Gastroesophageal sphincter (tissue), 4 donors: ENCODE results near the gene TTLL13. TPM values are rescaled to one million over a fixed set of nuclear protein-coding genes. Genes with fewer than 3 reads are reported as not detected.

Experiments used
- ATAC-seq: fragments of 150-250 bp; one replicate; pipeline ENCODE4 v1.9.1; 2016; ENCODE audit warnings: mild to moderate bottlenecking, moderate library complexity
- H3K27ac ChIP-seq, 4 donors: fragments of 200-600 bp; sonication (generic) in 3 of 4; 1 replicate in 3 of 4; 2 replicates in 1 of 4; pipeline ENCODE4 v1.5.1; 2016 to 2019
- H3K27me3 ChIP-seq: fragments of 200-600 bp; sonication (generic); one replicate; pipeline ENCODE4 v1.5.1; 2019
- H3K36me3 ChIP-seq, 2 donors: fragments of 200-600 bp; sonication (generic); one replicate each; pipeline ENCODE4 v1.5.1; 2019; ENCODE audit warnings: control low read depth in 1 of 2
- H3K4me1 ChIP-seq, 3 donors: fragments of 200-600 bp; sonication (generic); 1 replicate in 2 of 3; 2 replicates in 1 of 3; pipeline ENCODE4 v1.5.1; 2016 to 2019; ENCODE audit warnings: control low read depth in 2 of 3
- H3K4me3 ChIP-seq, 2 donors: fragments of 200-600 bp; sonication (generic); one replicate each; pipeline ENCODE4 v1.5.1; 2019; ENCODE audit warnings: mild to moderate bottlenecking in 1 of 2, moderate library complexity in 1 of 2
- H3K9me3 ChIP-seq, 3 donors: fragments of 200-600 bp; sonication (generic); one replicate each; pipeline ENCODE4 v1.5.1; 2017 to 2019; ENCODE audit warnings: control low read depth in 2 of 3
- CTCF ChIP-seq, 4 experiments: fragments of 200-600 bp in 2 of 4; fragments of 450-650 bp in 2 of 4; sonication (generic) in 1 of 4; IDR thresholded peaks; one replicate each; pipeline ENCODE4 v1.5.1; 2017 to 2019; ENCODE audit warnings: antibody characterized with exemption in 4 of 4, mild to moderate bottlenecking in 2 of 4, moderate library complexity in 2 of 4
- EP300 ChIP-seq: sonication (generic); formaldehyde crosslinking; IDR thresholded peaks from one replicate; pipeline ENCODE4 v1.6.1; 2017; ENCODE audit warnings: antibody characterized with exemption, mild to moderate bottlenecking
- POLR2A ChIP-seq, 2 donors: fragments of 450-650 bp; IDR thresholded peaks; one replicate each; pipeline ENCODE4 v1.6.1; 2017; ENCODE audit warnings: antibody characterized with exemption in 2 of 2, mild to moderate bottlenecking in 2 of 2, moderate library complexity in 1 of 2
- POLR2AphosphoS5 ChIP-seq: sonication (generic); formaldehyde crosslinking; IDR thresholded peaks from one replicate; pipeline ENCODE4 v1.6.1; 2017; ENCODE audit warnings: antibody characterized with exemption
- WGBS, 2 donors: methylation state at CpG; one replicate each; pipeline ENCODE4 v1.1.5; 2018; ENCODE audit warnings: low coverage in 1 of 2; 5-methylcytosine and 5-hydroxymethylcytosine counted together
- total RNA-seq, 4 donors: library from RNA; depleted of rRNA; stranded (reverse); fragments of >200 nt; gene quantifications; one replicate each; pipeline ENCODE4 v1.1.0, GENCODE V29; 2016

TTLL13 gene
- total RNA-seq, 4 donors from 2014 or later: 0.54 TPM; not detected in 3

- ATAC-seq: no peak
- Histone ChIP-seq H3K9me3 (no peaks in the 10 kb centered on the region), H3K27me3 (no peaks in the 10 kb centered on the region), H3K27ac (peak overlapping the region in 3 of 4 donors; percentile 6 to 92 (median 19)), H3K4me3 (peak overlapping the region in 1 of 2 donors; percentile 92), H3K36me3 (peaks cover 0 to 26% of the 10 kb centered on the region in 2 donors), H3K4me1 (peaks cover 0 to 76% (median 16%) of the 10 kb centered on the region in 3 donors)
- 84 to 100% methylated on average over 3 of the region's 7 CpGs for WGBS, 2 donors
- TF ChIP-seq POLR2AphosphoS5 (no peak), CTCF (IDR thresholded peaks at IDR 0.05) (no peak), EP300 (no peak), POLR2A (IDR thresholded peaks at IDR 0.05) (no peak)
Measured at GRCh38 chr15:90203473-90203872, 45.9 kb upstream of the TTLL13 start.

GRCh38 chr15:90203922-90204321, 45.4 kb upstream of the TTLL13 start:
- Histone ChIP-seq H3K27ac (peak overlapping the region in 3 of 4 donors; percentile 6 to 92 (median 19)), H3K27me3 (no peaks in the 10 kb centered on the region), H3K4me3 (peak overlapping the region in 1 of 2 donors; percentile 92), H3K9me3 (no peaks in the 10 kb centered on the region), H3K36me3 (peaks cover 0 to 27% of the 10 kb centered on the region in 2 donors), H3K4me1 (peaks cover 0 to 72% (median 16%) of the 10 kb centered on the region in 3 donors)
- ATAC-seq: no peak
- TF ChIP-seq POLR2AphosphoS5 (no peak), POLR2A (IDR thresholded peaks at IDR 0.05) (no peak), CTCF (IDR thresholded peaks at IDR 0.05) (no peak), EP300 (no peak)
- WGBS, 2 donors: 44 to 60% methylated on average over 2 to 5 of the region's 8 CpGs

- Histone ChIP-seq H3K27me3 (no peaks in the 10 kb centered on the region), H3K4me1 (peaks cover 0 to 67% (median 16%) of the 10 kb centered on the region in 3 donors), H3K36me3 (peaks cover 0 to 39% of the 10 kb centered on the region in 2 donors), H3K4me3 (no peak overlapping the region), H3K27ac (peak overlapping the region in 2 of 4 donors; percentile 19 to 31), H3K9me3 (no peaks in the 10 kb centered on the region)
- WGBS, 2 donors: no CpG with 5 or more reads among the region's 10 CpGs
- ATAC-seq: no peak
- TF ChIP-seq POLR2A (IDR thresholded peaks at IDR 0.05) (no peak), EP300 (no peak), CTCF (IDR thresholded peaks at IDR 0.05) (no peak), POLR2AphosphoS5 (no peak)
Measured at GRCh38 chr15:90205050-90205848, 44.1 kb upstream of the TTLL13 start.

GRCh38 chr15:90205886-90206285, 43.5 kb upstream of the TTLL13 start:
- H3K4me1 ChIP-seq: peaks cover 0 to 67% (median 17%) of the 10 kb centered on the region in 3 donors
- TF ChIP-seq POLR2AphosphoS5: no peak
- TF ChIP-seq POLR2A (IDR thresholded peaks at IDR 0.05): no peak
- TF ChIP-seq CTCF (IDR thresholded peaks at IDR 0.05): no peak

GRCh38 chr15:90207252-90207651, 42.1 kb upstream of the TTLL13 start:
- no peak overlapping the region for H3K4me3 ChIP-seq
- H3K27me3 ChIP-seq: no peaks in the 10 kb centered on the region
- 40 to 89% methylated on average over 1 to 4 of the region's 6 CpGs for WGBS, 2 donors
- peaks cover 0 to 51% of the 10 kb centered on the region in 2 donors for H3K36me3 ChIP-seq
- peaks cover 0 to 70% (median 23%) of the 10 kb centered on the region in 3 donors for H3K4me1 ChIP-seq
- ATAC-seq: no peak
- H3K9me3 ChIP-seq: no peaks in the 10 kb centered on the region
- H3K27ac ChIP-seq: no peak overlapping the region
- TF ChIP-seq CTCF (IDR thresholded peaks at IDR 0.05): no peak
- no peak for TF ChIP-seq EP300
- TF ChIP-seq POLR2AphosphoS5: no peak
- TF ChIP-seq POLR2A (IDR thresholded peaks at IDR 0.05): no peak

More at GRCh38 chr15:90205886-90206285, 43.5 kb upstream of the TTLL13 start:
- H3K4me3 ChIP-seq: no peak overlapping the region
- WGBS, 2 donors: 51% methylated on average over 3 of the region's 5 CpGs; no CpG with 5 or more reads in 1 of the 2 donors
- no peaks in the 10 kb centered on the region for H3K9me3 ChIP-seq
- no peaks in the 10 kb centered on the region for H3K27me3 ChIP-seq
- H3K36me3 ChIP-seq: peaks cover 0 to 43% of the 10 kb centered on the region in 2 donors
- ATAC-seq: peak; percentile 26
- H3K27ac ChIP-seq: peak overlapping the region in 1 of 4 donors; percentile 31
